ENCODE measurements around the gene ZSWIM4. TPM values are rescaled to one million over a fixed set of nuclear protein-coding genes. Genes with fewer than 3 reads are reported as not detected.

ZSWIM4 gene
- total RNA-seq, 1 donor from 2014 or later = 9.8 TPM

DNA sequence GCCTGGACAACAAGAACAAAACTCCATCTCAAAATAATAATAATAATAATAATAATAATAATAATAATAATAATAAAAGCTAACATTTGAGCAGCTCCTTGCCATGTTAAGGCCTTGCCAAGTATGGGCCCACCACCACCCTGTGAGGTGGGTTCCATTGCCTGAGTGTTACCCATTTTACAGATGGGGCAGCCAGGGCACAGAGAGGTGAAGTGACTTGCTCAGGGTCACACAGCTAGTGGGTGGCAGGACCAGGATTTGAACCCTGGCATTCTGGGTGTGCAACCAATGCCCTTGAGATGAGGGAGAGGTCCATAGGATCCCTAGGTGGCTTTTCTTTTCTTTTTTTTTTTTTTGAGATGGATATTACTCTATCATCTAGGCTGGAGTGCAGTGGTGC, 29.5 kb downstream of the ZSWIM4 start:
- intact Hi-C loops (cut with micrococcal nuclease) = no loop called here
- Mint-ChIP-seq H3K27me3 (ENCODE audit: low read depth) (no peaks in the 10 kb centered on the region), H3K36me3 (ENCODE audit: low read depth) (peaks cover 12% of the 10 kb centered on the region), H3K4me1 (ENCODE audit: low read depth) (no peaks in the 10 kb centered on the region), H3K27ac (no peak overlapping the region), H3K4me3 (ENCODE audit: low read depth) (no peak overlapping the region), H3K9me3 (no peaks in the 10 kb centered on the region)
- DNase-seq (ENCODE audit: low spot score) = no peak

DNA sequence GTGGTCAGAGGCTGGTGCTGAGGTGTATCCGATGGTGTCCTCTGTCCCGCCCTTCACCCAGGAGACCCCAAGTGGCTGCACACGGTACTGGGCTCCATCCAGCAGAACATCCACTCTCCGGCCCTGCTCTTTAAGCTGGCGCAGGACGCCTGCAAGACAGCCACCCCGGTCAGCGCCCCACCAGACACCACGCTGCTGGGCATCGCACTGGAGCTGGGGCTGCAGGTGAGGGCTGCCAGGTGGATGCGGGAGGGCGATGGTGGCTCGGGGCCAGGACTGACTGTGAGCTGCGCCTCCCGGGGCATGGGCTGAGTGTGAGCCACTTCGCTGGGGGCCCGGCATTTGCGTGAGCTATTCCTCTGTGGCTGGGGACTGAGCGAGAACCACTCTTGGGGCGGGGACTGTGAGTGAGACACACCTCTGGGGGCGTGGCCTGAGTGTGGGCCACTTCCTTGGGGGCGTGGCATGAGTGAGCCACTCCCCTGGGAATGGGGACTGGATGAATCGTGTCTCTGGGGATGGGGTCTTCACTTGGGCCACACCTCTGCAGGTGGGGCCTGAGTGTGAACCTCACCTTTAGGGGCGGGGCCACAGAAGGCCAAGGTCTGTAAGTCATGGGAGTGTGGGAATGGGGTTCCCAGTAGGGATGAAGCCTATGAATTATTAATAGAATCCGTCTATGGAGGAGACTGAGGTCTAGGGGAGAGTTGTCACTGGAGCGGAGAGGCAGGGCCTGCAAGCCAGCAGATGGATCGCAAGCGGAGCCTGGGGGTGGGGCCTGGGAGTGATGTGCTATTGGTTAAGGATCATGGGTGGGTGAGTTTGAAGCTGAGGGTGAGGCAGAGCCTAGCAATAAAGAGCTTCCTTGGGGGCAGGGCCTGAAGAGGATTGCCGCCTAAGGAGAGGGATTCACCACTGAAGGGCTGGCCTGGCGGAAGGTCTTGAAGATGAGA, 30.5 kb downstream of the ZSWIM4 start:
- Mint-ChIP-seq H3K9me3 (no peaks in the 10 kb centered on the region), H3K27ac (no peak overlapping the region), H3K36me3 (ENCODE audit: low read depth) (peaks cover 11% of the 10 kb centered on the region), H3K4me3 (ENCODE audit: low read depth) (no peak overlapping the region), H3K4me1 (ENCODE audit: low read depth) (no peaks in the 10 kb centered on the region), H3K27me3 (ENCODE audit: low read depth) (no peaks in the 10 kb centered on the region)
- DNase-seq (ENCODE audit: low spot score) = no peak
- intact Hi-C loops (cut with micrococcal nuclease) = no loop called here

DNA sequence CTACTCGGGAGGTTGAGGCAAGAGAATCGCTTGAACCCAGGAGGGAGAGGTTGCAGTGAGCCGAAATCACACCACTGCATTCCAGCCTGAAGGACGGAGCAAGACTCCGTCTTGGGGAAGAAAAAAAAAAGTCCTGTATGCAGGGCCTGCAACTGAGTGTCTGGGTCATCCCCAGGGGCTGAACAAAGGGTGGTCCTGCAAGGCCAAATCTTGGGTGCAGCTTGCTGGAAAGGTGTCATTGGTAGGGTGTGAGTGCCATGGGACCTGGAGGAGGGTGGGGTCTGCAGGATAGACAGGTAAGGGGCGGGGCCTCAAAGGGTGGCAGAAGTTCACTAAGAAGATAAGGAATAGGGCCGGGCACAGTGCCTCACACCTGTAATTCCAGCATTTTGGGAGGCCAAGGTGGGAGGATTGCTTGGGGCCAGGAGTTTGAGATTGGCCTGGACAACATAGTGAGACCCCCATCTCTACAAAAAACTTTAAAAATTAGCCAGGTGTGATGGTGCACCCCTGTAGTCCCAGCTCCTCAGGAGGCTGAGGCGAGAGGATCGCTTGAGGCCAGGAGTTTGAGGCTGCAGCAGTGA, 31.5 kb downstream of the ZSWIM4 start:
- DNase-seq (ENCODE audit: low spot score) = no peak
- no peaks in the 10 kb centered on the region for H3K27me3 Mint-ChIP-seq (ENCODE audit: low read depth)
- peaks cover 16% of the 10 kb centered on the region for H3K36me3 Mint-ChIP-seq (ENCODE audit: low read depth)
- no peak overlapping the region for H3K27ac Mint-ChIP-seq
- no peaks in the 10 kb centered on the region for H3K4me1 Mint-ChIP-seq (ENCODE audit: low read depth)
- H3K4me3 Mint-ChIP-seq (ENCODE audit: low read depth) = no peak overlapping the region
- intact Hi-C loops (cut with micrococcal nuclease) = no loop called here
- H3K9me3 Mint-ChIP-seq = no peaks in the 10 kb centered on the region

DNA sequence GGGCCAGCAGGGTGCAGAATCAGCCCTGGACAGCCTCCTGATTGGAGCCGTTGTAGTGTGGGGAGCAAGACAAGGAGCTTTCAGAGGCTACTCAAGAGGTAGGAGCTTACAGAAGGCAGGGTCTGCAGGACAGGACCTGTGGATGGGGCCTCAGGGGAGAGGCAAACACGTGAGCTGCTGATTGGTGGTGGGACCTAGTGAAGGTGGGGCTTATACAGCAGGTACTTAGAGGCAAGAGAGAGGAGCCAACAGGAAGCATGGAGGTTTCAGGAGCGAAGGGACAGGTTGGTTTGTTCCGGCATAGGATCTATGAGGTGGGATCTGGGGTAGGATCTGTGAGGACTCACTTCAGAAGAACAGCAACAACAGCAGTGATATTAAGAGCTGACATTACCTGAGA, 32.4 kb downstream of the ZSWIM4 start:
- H3K4me1 Mint-ChIP-seq (ENCODE audit: low read depth) = no peaks in the 10 kb centered on the region
- peaks cover 18% of the 10 kb centered on the region for H3K36me3 Mint-ChIP-seq (ENCODE audit: low read depth)
- no peaks in the 10 kb centered on the region for H3K9me3 Mint-ChIP-seq
- intact Hi-C loops (cut with micrococcal nuclease) = no loop called here
- H3K27me3 Mint-ChIP-seq (ENCODE audit: low read depth) = no peaks in the 10 kb centered on the region
- no peak overlapping the region for H3K27ac Mint-ChIP-seq
- H3K4me3 Mint-ChIP-seq (ENCODE audit: low read depth) = no peak overlapping the region
- DNase-seq (ENCODE audit: low spot score) = no peak

DNA sequence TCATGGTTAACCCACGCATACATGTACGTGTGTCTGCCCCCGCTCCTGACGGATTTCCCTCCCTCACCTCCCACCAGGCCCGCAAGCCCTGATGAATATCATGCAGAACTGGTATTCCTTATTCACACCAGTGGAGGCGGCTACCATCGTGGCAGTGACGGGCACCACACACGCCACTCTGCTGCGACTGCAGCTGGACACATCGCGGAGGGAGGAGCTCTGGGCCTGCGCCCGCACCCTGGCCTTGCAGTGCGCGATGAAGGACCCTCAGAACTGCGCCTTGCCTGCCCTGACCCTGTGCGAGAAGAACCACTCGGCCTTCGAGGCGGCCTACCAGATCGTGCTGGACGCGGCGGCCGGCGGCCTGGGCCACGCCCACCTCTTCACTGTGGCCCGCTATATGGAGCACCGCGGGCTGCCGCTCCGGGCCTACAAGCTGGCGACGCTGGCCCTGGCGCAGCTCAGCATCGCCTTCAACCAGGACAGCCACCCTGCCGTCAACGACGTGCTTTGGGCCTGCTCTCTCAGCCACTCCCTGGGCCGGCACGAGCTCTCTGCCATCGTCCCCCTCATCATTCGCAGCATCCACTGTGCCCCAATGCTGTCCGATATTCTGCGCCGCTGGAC, 35.0 kb downstream of the ZSWIM4 start:
- Mint-ChIP-seq H3K27ac (no peak overlapping the region), H3K27me3 (ENCODE audit: low read depth) (no peaks in the 10 kb centered on the region), H3K36me3 (ENCODE audit: low read depth) (peaks cover 32% of the 10 kb centered on the region), H3K4me1 (ENCODE audit: low read depth) (peaks cover 13% of the 10 kb centered on the region), H3K4me3 (ENCODE audit: low read depth) (no peak overlapping the region), H3K9me3 (no peaks in the 10 kb centered on the region)
- intact Hi-C loops (cut with micrococcal nuclease) = no loop called here
- DNase-seq (ENCODE audit: low spot score) = no peak

DNA sequence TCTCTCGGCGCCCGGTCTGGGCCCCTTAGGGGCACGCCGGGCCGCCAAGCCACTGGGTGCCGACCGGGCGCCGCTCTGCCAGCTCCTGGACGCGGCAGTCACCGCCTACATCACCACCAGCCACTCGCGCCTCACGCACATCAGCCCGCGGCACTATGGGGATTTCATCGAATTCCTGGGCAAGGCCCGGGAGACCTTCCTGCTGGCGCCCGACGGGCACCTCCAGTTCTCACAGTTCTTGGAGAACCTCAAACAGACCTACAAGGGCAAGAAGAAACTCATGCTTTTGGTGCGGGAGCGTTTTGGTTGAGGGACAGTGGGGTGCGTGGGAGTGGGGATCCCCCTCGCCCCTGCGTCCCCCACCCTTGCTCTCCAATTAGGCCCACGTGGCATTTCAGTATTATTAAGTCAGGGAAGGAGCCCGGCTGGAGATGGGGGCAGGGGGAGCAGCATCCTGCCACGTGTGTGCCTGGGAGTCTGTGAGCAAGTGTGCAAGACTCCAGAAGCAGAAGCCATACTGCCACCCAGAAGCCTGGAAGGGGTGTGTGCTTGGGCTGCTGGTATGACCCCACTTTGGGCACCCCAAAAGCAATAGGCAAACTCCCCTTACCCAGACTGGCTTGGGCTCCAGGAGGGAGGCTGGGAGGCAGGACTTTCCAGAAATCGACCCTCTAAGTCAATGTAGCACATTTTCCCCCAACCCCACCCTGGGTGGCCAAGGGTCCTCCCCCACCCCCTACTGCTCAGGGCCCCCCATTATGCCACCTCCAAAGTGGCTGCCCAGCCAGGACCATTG, 35.7 kb downstream of the ZSWIM4 start:
- no peak overlapping the region for H3K27ac Mint-ChIP-seq
- no peaks in the 10 kb centered on the region for H3K27me3 Mint-ChIP-seq (ENCODE audit: low read depth)
- H3K36me3 Mint-ChIP-seq (ENCODE audit: low read depth) = peaks cover 30% of the 10 kb centered on the region
- no peaks in the 10 kb centered on the region for H3K9me3 Mint-ChIP-seq
- peaks cover 14% of the 10 kb centered on the region for H3K4me1 Mint-ChIP-seq (ENCODE audit: low read depth)
- no peak overlapping the region for H3K4me3 Mint-ChIP-seq (ENCODE audit: low read depth)
- intact Hi-C loops (cut with micrococcal nuclease) = no loop called here
- no peak for DNase-seq (ENCODE audit: low spot score)

DNA sequence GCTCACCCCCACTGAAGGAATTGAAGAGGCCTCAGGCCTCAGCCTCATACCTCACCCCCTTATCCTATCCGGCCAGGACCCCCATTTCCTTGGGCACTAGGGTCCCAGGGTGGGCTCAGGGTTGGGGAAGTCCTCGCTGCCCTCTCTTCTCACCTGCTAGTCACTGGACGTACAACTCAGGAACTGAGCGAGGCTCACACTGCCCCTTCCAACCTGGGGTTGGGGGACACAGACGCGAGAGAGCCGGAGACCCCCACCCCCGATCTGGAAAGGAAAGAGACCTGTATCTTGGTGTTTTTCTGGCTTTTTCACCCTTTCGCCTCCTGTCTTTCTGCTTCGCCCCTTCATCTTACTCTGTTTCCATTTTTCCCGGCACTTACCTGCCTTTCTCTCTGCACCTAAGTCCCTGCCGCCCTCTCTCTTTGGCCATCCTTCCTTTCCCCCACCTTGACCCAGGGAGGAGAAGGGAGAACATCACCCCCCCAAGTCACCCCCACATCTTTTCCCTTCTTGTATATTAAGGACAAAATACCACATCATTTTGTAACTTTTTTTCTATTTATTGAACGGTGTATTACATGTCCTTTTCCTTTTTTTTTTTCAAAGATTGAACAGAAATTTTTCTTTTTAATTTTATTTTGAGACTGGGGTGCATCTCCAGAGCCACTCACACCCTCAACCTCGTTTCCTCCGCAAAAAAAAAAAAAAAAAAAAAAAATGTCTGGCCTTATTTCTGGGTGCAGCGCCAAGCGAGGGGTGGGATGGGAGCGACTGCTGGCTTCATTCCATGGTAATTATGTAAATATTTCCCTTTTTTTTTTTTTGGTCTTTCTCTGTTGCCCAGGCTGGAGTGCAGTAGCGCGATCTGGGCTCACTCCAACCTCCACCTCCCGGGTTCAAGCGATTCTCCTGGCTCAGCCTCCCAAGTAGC, 36.6 kb downstream of the ZSWIM4 start:
- Mint-ChIP-seq H3K4me1 (ENCODE audit: low read depth) (peaks cover 19% of the 10 kb centered on the region), H3K9me3 (no peaks in the 10 kb centered on the region), H3K27ac (peak overlapping the region; percentile 55), H3K27me3 (ENCODE audit: low read depth) (no peaks in the 10 kb centered on the region), H3K36me3 (ENCODE audit: low read depth) (peaks cover 36% of the 10 kb centered on the region), H3K4me3 (ENCODE audit: low read depth) (peak overlapping the region; percentile 37)
- DNase-seq (ENCODE audit: low spot score) = no peak
- intact Hi-C loops (cut with micrococcal nuclease) = loop anchor here (2.0 kb wide), 1 partner anchor 15 kb away; no protein-coding TSS in a partner anchor

DNA sequence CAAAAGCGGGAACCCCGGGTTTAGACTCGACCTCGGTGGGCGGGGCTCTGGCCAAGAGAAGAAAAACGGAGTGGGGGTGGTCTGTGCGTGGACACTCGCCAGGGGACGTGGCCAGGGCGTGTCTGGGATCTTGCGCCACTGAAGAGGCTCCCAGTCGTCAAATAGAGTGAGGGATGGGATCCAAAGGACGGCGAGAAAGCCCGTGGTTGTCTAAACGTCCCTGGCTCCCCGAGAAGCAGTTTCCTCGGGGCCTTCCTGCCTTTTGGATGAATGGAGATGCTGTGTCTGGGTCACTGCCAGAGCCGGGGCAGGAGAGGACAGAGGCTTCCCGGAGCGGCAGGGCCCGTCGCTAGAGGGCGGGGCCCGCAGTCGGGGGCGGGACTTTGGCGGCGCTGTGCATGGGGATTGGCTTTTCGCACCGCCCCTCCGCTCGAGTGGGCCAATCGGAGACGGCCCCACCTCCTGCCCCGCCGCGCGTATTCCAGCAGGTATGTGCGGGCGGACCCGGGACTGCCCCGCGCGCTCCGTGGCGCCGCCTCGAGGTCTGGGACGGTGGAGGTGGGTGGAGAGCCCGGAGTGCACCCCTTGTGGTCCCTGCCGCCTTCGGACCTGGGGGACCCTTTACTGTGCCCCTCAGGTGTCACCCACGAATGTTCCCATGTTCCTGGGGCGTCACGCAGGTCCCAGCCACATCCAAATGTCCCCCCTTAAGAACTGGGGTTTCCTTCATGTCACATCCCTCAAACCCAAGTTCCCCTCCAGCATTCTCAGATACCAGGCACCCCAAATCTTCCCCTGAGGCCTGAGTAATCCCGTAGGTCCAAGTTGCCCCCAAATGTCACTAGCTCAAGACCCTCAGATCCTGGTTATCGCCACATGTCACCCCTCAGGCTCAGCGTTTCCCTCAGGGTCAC, 38.3 kb downstream of the ZSWIM4 start:
- peaks cover 28% of the 10 kb centered on the region for H3K4me1 Mint-ChIP-seq (ENCODE audit: low read depth)
- H3K9me3 Mint-ChIP-seq = no peaks in the 10 kb centered on the region
- H3K27me3 Mint-ChIP-seq (ENCODE audit: low read depth) = no peaks in the 10 kb centered on the region
- H3K4me3 Mint-ChIP-seq (ENCODE audit: low read depth) = peak overlapping the region; percentile 74
- intact Hi-C loops (cut with micrococcal nuclease) = loop anchor here (1.0 to 2.0 kb wide), 2 partner anchors 13 to 38 kb away; partner anchors contain the start of gene ZSWIM4
- peak; percentile 90 for DNase-seq (ENCODE audit: low spot score)
- H3K36me3 Mint-ChIP-seq (ENCODE audit: low read depth) = peaks cover 47% of the 10 kb centered on the region
- peak overlapping the region; percentile 90 for H3K27ac Mint-ChIP-seq

DNA sequence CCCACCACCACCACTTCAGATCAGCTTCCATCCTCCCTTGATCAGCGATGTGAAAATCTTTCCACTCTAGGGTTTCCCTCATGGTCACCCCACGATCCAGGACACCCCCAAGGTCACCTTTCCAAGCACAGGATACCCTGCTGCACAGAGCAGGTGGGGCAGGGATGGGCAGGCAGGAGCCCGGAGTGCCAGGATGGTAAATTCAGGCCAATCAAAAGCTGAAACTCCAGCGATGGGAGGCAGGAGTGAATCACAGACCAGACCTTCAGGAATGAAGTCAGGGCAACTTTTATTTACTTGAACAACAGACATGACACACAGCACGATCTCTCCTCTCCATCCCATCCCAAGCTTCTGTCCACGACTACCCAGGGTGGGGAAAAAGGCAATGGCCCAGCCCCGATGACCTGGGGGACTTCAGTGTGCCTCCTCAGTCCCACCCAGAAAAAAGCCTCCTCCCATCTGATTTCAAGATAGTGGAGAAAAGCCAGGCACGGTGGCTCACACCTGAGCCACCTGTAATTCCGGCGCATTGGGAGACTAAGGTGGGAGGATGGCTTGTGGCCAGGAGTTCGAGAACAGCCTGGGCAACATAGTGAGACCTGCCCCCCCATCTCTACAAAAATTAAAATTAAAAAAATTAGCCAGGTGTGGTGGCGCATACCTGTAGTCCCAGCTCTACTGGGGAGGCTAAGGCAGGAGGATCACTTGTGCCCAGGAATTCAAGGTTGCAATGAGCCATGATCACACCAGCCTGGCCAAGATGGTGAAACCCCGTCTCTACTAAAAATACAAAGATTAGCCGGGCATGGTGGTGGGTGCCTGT, 39.2 kb downstream of the ZSWIM4 start:
- Mint-ChIP-seq H3K4me1 (ENCODE audit: low read depth) (peaks cover 32% of the 10 kb centered on the region), H3K27ac (peak overlapping the region; percentile 90), H3K4me3 (ENCODE audit: low read depth) (peak overlapping the region; percentile 66), H3K27me3 (ENCODE audit: low read depth) (no peaks in the 10 kb centered on the region), H3K36me3 (ENCODE audit: low read depth) (peaks cover 51% of the 10 kb centered on the region), H3K9me3 (no peaks in the 10 kb centered on the region)
- no peak for DNase-seq (ENCODE audit: low spot score)
- intact Hi-C loops (cut with micrococcal nuclease) = loop anchor here (5.0 kb wide), 3 partner anchors 102 to 1042 kb away; partner anchors contain the start of genes IER2, JUNB and STX10

Measured in activated T-helper 2 cell treated with anti-CD3 and anti-CD28 coated beads, Interferon-gamma antibody, Interleukin-2, Interleukin-4, amounts not matched to agents 10 μg/mL and 5 μg/mL and 100 μg/mL, durations not matched to agents 14 hours and 24 hours and 36 hours (primary cell).